Activated T-helper 2 cell treated with anti-CD3 and anti-CD28 coated beads, Interferon-gamma antibody, Interleukin-2, Interleukin-4, amounts not matched to agents 10 μg/mL and 5 μg/mL and 100 μg/mL, durations not matched to agents 14 hours and 24 hours and 36 hours (primary cell): ENCODE data around the gene PDIA4. TPM values are rescaled to one million over a fixed set of nuclear protein-coding genes. Genes with fewer than 3 reads are reported as not detected.

ENCODE experiments used
- DNase-seq: peaks from one replicate; pipeline ENCODE4 v3.0.0; 2021; ENCODE audit warnings: low spot score
- H3K27ac Mint-ChIP-seq: one replicate; pipeline ENCODE4 v1.8.0; 2021; ENCODE audit warnings: mixed read lengths
- H3K27me3 Mint-ChIP-seq: one replicate; pipeline ENCODE4 v1.8.0; 2021; ENCODE audit warnings: low read depth, mixed read lengths
- H3K36me3 Mint-ChIP-seq: one replicate; pipeline ENCODE4 v1.8.0; 2021; ENCODE audit warnings: low read depth, mixed read lengths
- H3K4me1 Mint-ChIP-seq: one replicate; pipeline ENCODE4 v1.8.0; 2021; ENCODE audit warnings: low read depth, mixed read lengths
- H3K4me3 Mint-ChIP-seq: one replicate; pipeline ENCODE4 v1.8.0; 2021; ENCODE audit warnings: low read depth, mild to moderate bottlenecking, moderate library complexity, mixed read lengths
- H3K9me3 Mint-ChIP-seq: one replicate; pipeline ENCODE4 v1.8.0; 2021; ENCODE audit warnings: mixed read lengths
- intact Hi-C: fragments of 100-400 bp; cut with micrococcal nuclease; formaldehyde crosslinking; loops from one replicate; pipeline ENCODE4 v1.15.1; 2023
- total RNA-seq: library from RNA; stranded (reverse); gene quantifications from 2 replicates; pipeline ENCODE4 v1.2.3, GENCODE V29; 2022

Gene PDIA4
- total RNA-seq, 1 donor from 2014 or later: 155 TPM

- Mint-ChIP-seq H3K4me3 (no peak overlapping the region), H3K4me1 (peaks cover 2% of the 10 kb centered on the region), H3K27me3 (no peaks in the 10 kb centered on the region), H3K36me3 (peaks cover 82% of the 10 kb centered on the region), H3K9me3 (no peaks in the 10 kb centered on the region), H3K27ac (no peak overlapping the region)
- DNase-seq: no peak
- intact Hi-C loops: loop anchor here (1.0 kb wide), 1 partner anchor 84 kb away; the partner anchor contains the start of gene ZNF786
These were observed 22.0 kb downstream of the PDIA4 start for GRCh38 chr7:149006345-149006725.

DNA sequence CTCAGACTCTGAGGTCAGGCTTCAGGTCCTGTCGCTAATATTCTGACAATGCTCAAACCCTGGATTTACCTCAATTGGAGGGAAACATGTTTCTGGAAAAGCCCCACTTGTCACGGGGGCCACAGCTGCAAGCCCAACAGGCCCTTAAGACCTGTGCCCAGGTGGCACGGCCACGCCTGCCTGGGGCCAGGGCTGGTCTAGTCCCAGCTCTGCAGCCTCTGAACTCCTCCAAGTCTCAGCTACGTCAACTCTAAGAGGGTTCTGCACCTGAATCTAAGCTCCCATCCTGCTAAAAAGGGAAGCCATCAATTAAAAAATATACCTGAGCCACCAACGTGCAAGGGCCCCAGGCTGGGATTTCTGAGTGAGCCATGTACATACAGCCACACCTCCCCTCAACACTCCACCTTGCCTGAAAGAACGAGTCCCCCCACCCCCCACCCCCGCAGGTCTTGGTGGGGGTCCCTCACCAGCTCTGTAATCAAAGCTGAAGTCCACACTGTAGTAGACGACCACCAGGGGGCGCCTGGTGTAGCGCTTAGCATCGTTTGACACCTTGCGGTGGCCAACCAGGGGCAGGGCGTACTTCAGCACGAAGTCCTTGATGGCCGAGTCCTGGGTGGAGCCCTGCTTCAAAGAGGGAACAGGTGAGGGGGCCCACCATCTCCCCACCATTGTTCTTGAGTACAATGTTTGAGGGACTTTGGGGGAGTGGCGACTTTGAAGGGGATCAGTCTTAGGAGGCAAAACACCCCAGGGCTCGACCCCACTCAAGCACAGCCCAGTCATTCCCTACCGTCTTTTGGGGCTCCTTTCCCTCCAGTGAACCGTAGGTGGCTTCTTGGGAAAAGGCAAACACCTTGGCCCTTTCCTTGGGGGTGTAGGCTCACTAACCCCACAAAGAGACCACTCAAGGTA is 22.6 kb downstream of the PDIA4 start:
- H3K9me3 Mint-ChIP-seq: no peaks in the 10 kb centered on the region
- peaks cover 81% of the 10 kb centered on the region for H3K36me3 Mint-ChIP-seq
- intact Hi-C loops: loop anchor here (1.0 kb wide), 2 partner anchors 60 to 85 kb away; partner anchors contain the start of gene ZNF786
- no peaks in the 10 kb centered on the region for H3K27me3 Mint-ChIP-seq
- H3K27ac Mint-ChIP-seq: no peak overlapping the region
- H3K4me3 Mint-ChIP-seq: no peak overlapping the region
- peak; percentile 60 for DNase-seq
- peaks cover 2% of the 10 kb centered on the region for H3K4me1 Mint-ChIP-seq

GRCh38 chr7:149004405-149005370 is 23.6 kb downstream of the PDIA4 start:
- Mint-ChIP-seq H3K4me3 (no peak overlapping the region), H3K27ac (no peak overlapping the region), H3K36me3 (peaks cover 71% of the 10 kb centered on the region), H3K27me3 (no peaks in the 10 kb centered on the region), H3K4me1 (peaks cover 2% of the 10 kb centered on the region), H3K9me3 (no peaks in the 10 kb centered on the region)
- intact Hi-C loops: loop anchor here (1.0 kb wide), 1 partner anchor 61 kb away; no protein-coding TSS in a partner anchor
- no peak for DNase-seq

- peaks cover 66% of the 10 kb centered on the region for H3K36me3 Mint-ChIP-seq
- no peaks in the 10 kb centered on the region for H3K9me3 Mint-ChIP-seq
- H3K4me1 Mint-ChIP-seq: peaks cover 2% of the 10 kb centered on the region
- H3K27ac Mint-ChIP-seq: no peak overlapping the region
- intact Hi-C loops: no loop called here
- H3K27me3 Mint-ChIP-seq: no peaks in the 10 kb centered on the region
- H3K4me3 Mint-ChIP-seq: no peak overlapping the region
- DNase-seq: no peak
These were observed 24.6 kb downstream of the PDIA4 start for GRCh38 chr7:149003560-149004305.

GRCh38 chr7:149003018-149003417 is 25.3 kb downstream of the PDIA4 start:
- DNase-seq: no peak
- peaks cover 2% of the 10 kb centered on the region for H3K4me1 Mint-ChIP-seq
- no peaks in the 10 kb centered on the region for H3K9me3 Mint-ChIP-seq
- peaks cover 62% of the 10 kb centered on the region for H3K36me3 Mint-ChIP-seq
- intact Hi-C loops: no loop called here
- H3K27me3 Mint-ChIP-seq: no peaks in the 10 kb centered on the region
- no peak overlapping the region for H3K4me3 Mint-ChIP-seq
- no peak overlapping the region for H3K27ac Mint-ChIP-seq

DNA sequence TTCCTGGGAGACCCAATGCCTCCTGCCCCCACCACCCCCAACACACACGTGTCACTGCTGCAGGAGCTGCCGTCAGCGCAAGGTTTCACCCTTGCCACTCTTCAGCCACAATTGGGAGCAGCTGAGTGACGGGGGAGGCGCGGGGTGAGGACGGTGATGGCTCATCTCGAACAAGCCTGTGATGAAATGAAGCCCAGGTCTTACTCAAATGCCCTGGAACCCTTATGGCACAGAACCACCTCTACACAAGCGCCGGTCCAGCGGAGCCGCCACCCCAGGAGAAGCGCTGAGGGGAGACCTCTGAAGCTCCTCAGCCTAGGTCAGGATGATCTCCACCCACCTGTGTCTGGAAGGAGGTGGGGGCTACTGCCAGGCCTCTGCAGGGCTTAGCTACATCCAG is 25.7 kb downstream of the PDIA4 start:
- Mint-ChIP-seq H3K4me1 (peaks cover 2% of the 10 kb centered on the region), H3K4me3 (no peak overlapping the region), H3K36me3 (peaks cover 61% of the 10 kb centered on the region), H3K9me3 (no peaks in the 10 kb centered on the region), H3K27me3 (no peaks in the 10 kb centered on the region), H3K27ac (no peak overlapping the region)
- intact Hi-C loops: no loop called here
- DNase-seq: no peak

- no peaks in the 10 kb centered on the region for H3K27me3 Mint-ChIP-seq
- DNase-seq: no peak
- H3K36me3 Mint-ChIP-seq: peaks cover 50% of the 10 kb centered on the region
- H3K4me1 Mint-ChIP-seq: peaks cover 2% of the 10 kb centered on the region
- H3K9me3 Mint-ChIP-seq: no peaks in the 10 kb centered on the region
- intact Hi-C loops: no loop called here
- H3K27ac Mint-ChIP-seq: no peak overlapping the region
- no peak overlapping the region for H3K4me3 Mint-ChIP-seq
These were observed 26.8 kb downstream of the PDIA4 start for GRCh38 chr7:149001427-149002068.

DNA sequence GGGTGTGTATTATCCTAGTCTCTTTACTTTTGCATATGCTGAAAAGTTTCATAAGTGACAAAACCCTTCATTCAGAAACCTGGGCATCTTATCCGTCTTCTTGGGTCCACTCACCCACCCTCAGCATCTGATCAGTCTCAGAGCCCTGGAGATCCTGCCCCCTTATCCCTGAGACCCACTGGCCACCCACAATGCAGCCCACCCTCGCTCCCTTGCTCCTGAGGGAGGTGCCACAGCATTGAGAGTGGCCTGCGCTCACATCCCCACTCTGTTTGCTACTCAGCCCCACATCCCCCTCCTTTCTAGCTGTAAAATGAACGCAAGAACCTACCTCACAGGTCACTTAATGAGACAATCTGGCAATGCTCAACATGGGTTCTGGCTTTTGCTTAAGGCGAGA is 27.3 kb downstream of the PDIA4 start:
- H3K9me3 Mint-ChIP-seq: no peaks in the 10 kb centered on the region
- intact Hi-C loops: no loop called here
- no peak overlapping the region for H3K4me3 Mint-ChIP-seq
- DNase-seq: no peak
- peaks cover 2% of the 10 kb centered on the region for H3K4me1 Mint-ChIP-seq
- no peaks in the 10 kb centered on the region for H3K27me3 Mint-ChIP-seq
- peaks cover 46% of the 10 kb centered on the region for H3K36me3 Mint-ChIP-seq
- no peak overlapping the region for H3K27ac Mint-ChIP-seq

DNA sequence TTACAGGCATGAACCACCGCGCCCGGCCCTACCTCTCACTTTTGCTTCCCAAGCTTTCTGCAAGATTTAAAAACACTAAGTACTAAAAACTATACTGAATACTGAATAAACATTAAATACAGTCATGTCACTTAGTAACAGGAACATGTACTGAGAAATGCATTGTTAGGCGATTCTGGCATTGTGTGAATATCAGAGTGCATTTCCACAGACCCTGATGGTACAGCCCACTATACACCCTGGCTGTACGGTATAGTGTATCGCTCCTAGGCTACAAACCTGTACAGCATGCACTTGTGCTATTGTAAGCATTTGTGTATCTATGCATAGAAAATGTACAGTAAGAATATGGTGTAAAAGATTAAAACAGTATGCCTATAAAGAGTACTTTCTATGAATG is 29.1 kb downstream of the PDIA4 start:
- Mint-ChIP-seq H3K27me3 (no peaks in the 10 kb centered on the region), H3K36me3 (peaks cover 29% of the 10 kb centered on the region), H3K4me3 (no peak overlapping the region), H3K4me1 (no peaks in the 10 kb centered on the region), H3K27ac (no peak overlapping the region), H3K9me3 (no peaks in the 10 kb centered on the region)
- intact Hi-C loops: no loop called here
- no peak for DNase-seq

DNA sequence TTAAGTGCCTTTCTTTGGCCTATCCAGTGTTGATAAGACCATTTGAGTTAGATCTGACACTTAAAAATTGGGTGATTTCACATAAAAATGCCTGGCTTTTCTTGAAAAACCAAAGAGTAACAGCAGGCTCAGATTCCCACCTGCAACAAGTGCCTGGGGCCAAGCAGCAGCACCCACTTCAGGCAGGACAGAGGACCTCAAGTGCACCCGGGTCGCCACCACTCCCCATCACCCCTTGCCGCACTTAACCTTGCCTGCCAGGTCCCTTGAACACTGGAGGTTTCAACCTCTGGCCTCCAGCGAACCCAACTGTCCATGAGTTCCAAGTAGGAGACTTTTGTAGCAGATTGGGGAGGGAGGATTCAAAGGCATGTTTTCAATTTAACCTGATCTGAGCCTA is 30.8 kb downstream of the PDIA4 start:
- Mint-ChIP-seq H3K36me3 (peaks cover 14% of the 10 kb centered on the region), H3K9me3 (no peaks in the 10 kb centered on the region), H3K4me1 (no peaks in the 10 kb centered on the region), H3K27me3 (no peaks in the 10 kb centered on the region), H3K27ac (no peak overlapping the region), H3K4me3 (no peak overlapping the region)
- intact Hi-C loops: no loop called here
- no peak for DNase-seq

DNA sequence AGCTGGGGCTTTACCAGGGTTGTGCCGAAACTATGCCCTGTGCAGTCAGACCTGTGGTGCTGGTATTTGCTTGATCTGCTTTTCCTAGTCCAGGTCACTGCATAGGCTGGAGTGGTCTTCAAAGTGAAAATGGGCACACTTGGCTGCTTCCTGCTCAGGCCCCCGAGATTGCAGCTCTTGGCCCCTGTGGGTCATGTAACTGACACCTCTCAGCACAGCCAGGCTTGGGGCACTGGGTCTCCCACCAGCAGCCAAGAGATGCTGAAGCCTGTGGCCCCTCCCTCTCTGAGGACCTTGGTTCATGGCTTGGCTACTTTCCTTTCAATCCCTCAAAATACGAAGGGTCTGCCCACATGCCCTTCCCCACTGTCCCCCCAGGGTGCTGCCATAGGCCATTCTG is 33.7 kb downstream of the PDIA4 start:
- no peaks in the 10 kb centered on the region for H3K4me1 Mint-ChIP-seq
- no peaks in the 10 kb centered on the region for H3K27me3 Mint-ChIP-seq
- DNase-seq: no peak
- H3K4me3 Mint-ChIP-seq: no peak overlapping the region
- no peak overlapping the region for H3K27ac Mint-ChIP-seq
- intact Hi-C loops: no loop called here
- no peaks in the 10 kb centered on the region for H3K36me3 Mint-ChIP-seq
- H3K9me3 Mint-ChIP-seq: no peaks in the 10 kb centered on the region

DNA sequence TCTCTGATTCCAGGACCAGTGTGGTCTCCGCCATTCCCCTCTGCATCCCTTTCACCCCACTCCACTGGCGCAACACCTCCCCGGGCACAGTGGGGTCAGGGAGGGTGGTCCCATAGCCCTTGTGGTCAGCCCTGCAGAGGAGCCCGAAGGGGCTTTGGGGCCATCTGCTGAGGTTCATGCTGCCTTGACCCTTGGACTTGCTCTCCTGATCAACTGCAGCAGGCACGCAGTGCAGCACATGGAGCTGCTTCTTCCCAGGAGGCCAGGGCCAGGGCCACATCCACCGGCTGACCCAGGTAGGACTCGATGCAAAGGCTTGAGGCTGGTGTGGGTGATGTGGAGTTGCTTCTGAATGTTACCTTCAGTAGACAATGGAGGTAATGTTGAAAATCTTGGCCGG is 35.1 kb downstream of the PDIA4 start:
- Mint-ChIP-seq H3K27ac (no peak overlapping the region), H3K4me3 (no peak overlapping the region), H3K27me3 (no peaks in the 10 kb centered on the region), H3K4me1 (peaks cover 5% of the 10 kb centered on the region), H3K36me3 (no peaks in the 10 kb centered on the region), H3K9me3 (no peaks in the 10 kb centered on the region)
- intact Hi-C loops: no loop called here
- DNase-seq: no peak
